Prostate gland (tissue), 2 donors: Measurements from ENCODE around the gene ANKRD18A. TPM values are rescaled to one million over a fixed set of nuclear protein-coding genes. Genes with fewer than 3 reads are reported as not detected.

Experiments
- DNase-seq: peaks from one replicate; pipeline ENCODE4 v3.0.0-alpha.2; 2019; ENCODE audit warnings: low spot score
- H3K27ac ChIP-seq, 2 donors: fragments of 200-600 bp; sonication (generic); 2 replicates each; pipeline ENCODE4 v1.5.1; 2017 to 2019
- H3K27me3 ChIP-seq: fragments of 200-600 bp; sonication (generic); replicated peaks from 2 replicates; pipeline ENCODE4 v1.5.1; 2019; ENCODE audit not compliant: insufficient read depth
- H3K36me3 ChIP-seq, 2 donors: fragments of 200-600 bp; sonication (generic); 1 replicate in 1 of 2; 2 replicates in 1 of 2; pipeline versions ENCODE4 v1.5.1 to v1.8.1; 2017 to 2019
- H3K4me1 ChIP-seq: fragments of 200-600 bp; sonication (generic); replicated peaks from 2 replicates; pipeline ENCODE4 v1.5.1; 2019
- H3K4me3 ChIP-seq, 2 donors: fragments of 200-600 bp; sonication (generic); 2 replicates each; pipeline ENCODE4 v1.5.1; 2017 to 2019
- H3K9me3 ChIP-seq: fragments of 200-600 bp; sonication (generic); 2 replicates; pipeline ENCODE4 v1.5.1; 2017
- CTCF ChIP-seq, 4 experiments: fragments of 200-600 bp in 2 of 4; fragments of 450-650 bp in 2 of 4; sonication (generic) in 2 of 4; IDR thresholded peaks; 1 replicate in 3 of 4; 2 replicates in 1 of 4; pipeline ENCODE4 v1.5.1; 2016 to 2019; ENCODE audit warnings: antibody characterized with exemption in 4 of 4, mild to moderate bottlenecking in 2 of 4, moderate library complexity in 2 of 4
- POLR2A ChIP-seq: fragments of 450-650 bp; IDR thresholded peaks from one replicate; pipeline ENCODE4 v1.6.1; 2016; ENCODE audit warnings: antibody characterized with exemption, mild to moderate bottlenecking
- POLR2AphosphoS5 ChIP-seq: sonication (generic); formaldehyde crosslinking; IDR thresholded peaks from one replicate; pipeline ENCODE4 v1.6.1; 2017; ENCODE audit warnings: antibody characterized with exemption
- WGBS: methylation state at CpG from one replicate; pipeline ENCODE4 v1.1.5; 2018; 5-methylcytosine and 5-hydroxymethylcytosine counted together
- intact Hi-C: fragments of 100-400 bp; cut with DNase I; formaldehyde crosslinking; loops from one replicate; pipeline ENCODE4 v1.14.2; 2022
- total RNA-seq, 2 donors: library from RNA; depleted of rRNA; stranded (reverse); fragments of >200 nt; gene quantifications; one replicate each; pipeline ENCODE4 v1.1.0, GENCODE V29; 2016

ANKRD18A gene
- total RNA-seq, 2 donors from 2014 or later = 13.9 to 33.7 TPM

- Histone ChIP-seq H3K4me1 (no peaks in the 10 kb centered on the region), H3K27me3 (no peaks in the 10 kb centered on the region), H3K27ac (no peak overlapping the region), H3K9me3 (no peaks in the 10 kb centered on the region), H3K4me3 (no peak overlapping the region), H3K36me3 (no peaks in the 10 kb centered on the region)
- DNase-seq = no peak
- 88% methylated on average over 2 of the region's 2 CpGs for WGBS
- intact Hi-C loops = no loop called here
- TF ChIP-seq CTCF (IDR thresholded peaks at IDR 0.05) = no peak
- TF ChIP-seq POLR2A = no peak
- no peak for TF ChIP-seq POLR2AphosphoS5
Measured at GRCh38 chr9:38626006-38626405, 5.6 kb upstream of the ANKRD18A start.

GRCh38 chr9:38622951-38623350, 2.6 kb upstream of the ANKRD18A start:
- TF ChIP-seq POLR2A = no peak
- TF ChIP-seq POLR2AphosphoS5 = no peak
- TF ChIP-seq CTCF (IDR thresholded peaks at IDR 0.05) = no peak
- intact Hi-C loops = no loop called here
- Histone ChIP-seq H3K9me3 (no peaks in the 10 kb centered on the region), H3K27me3 (no peaks in the 10 kb centered on the region), H3K4me1 (no peaks in the 10 kb centered on the region), H3K36me3 (no peaks in the 10 kb centered on the region), H3K27ac (no peak overlapping the region), H3K4me3 (no peak overlapping the region)
- DNase-seq = no peak
- WGBS = 83% methylated on average over 2 of the region's 2 CpGs

- DNase-seq = peak; percentile 16
- peak overlapping the region in 1 of 2 donors; percentile 78 for H3K27ac ChIP-seq
- no peaks in the 10 kb centered on the region for H3K36me3 ChIP-seq
- H3K4me3 ChIP-seq = peak overlapping the region; percentile 44 to 52
- no peaks in the 10 kb centered on the region for H3K4me1 ChIP-seq
- H3K9me3 ChIP-seq = no peaks in the 10 kb centered on the region
- TF ChIP-seq POLR2A (no peak), CTCF (IDR thresholded peaks at IDR 0.05) (no peak), POLR2AphosphoS5 (no peak)
- intact Hi-C loops = no loop called here
- no peaks in the 10 kb centered on the region for H3K27me3 ChIP-seq
- 10% methylated on average over 30 of the region's 30 CpGs for WGBS
Measured at GRCh38 chr9:38622288-38622674, 1.9 kb upstream of the ANKRD18A start.

GRCh38 chr9:38621434-38622287, 1.3 kb upstream of the ANKRD18A start:
- Histone ChIP-seq H3K36me3 (no peaks in the 10 kb centered on the region), H3K4me3 (peak overlapping the region; percentile 44 to 52), H3K27ac (peak overlapping the region; percentile 78 to 80), H3K9me3 (no peaks in the 10 kb centered on the region), H3K27me3 (no peaks in the 10 kb centered on the region), H3K4me1 (no peaks in the 10 kb centered on the region)
- peak; percentile 19 for DNase-seq
- TF ChIP-seq CTCF (IDR thresholded peaks at IDR 0.05) (no peak), POLR2A (no peak), POLR2AphosphoS5 (no peak)
- intact Hi-C loops = no loop called here
- 1% methylated on average over 46 of the region's 67 CpGs for WGBS
